K562 (cell line): ENCODE data around the gene NFIC. TPM values are rescaled to one million over a fixed set of nuclear protein-coding genes. Genes with fewer than 3 reads are reported as not detected.

Source experiments
- CHD7 ChIP-seq: fragments of 200-600 bp; sonication (generic); IDR thresholded peaks from one replicate; pipeline ENCODE4 v1.6.1; 2012; ENCODE audit warnings: mild to moderate bottlenecking, low read depth, low read length, inconsistent platforms
- ZFP91 ChIP-seq: sonication (generic); formaldehyde crosslinking; IDR thresholded peaks from 2 replicates; pipeline ENCODE4 v1.8.0; 2022; ENCODE audit warnings: mild to moderate bottlenecking, missing genetic modification reagents
- ZNF592 ChIP-seq: fragments of 450-650 bp; IDR thresholded peaks from 2 replicates; pipeline ENCODE4 v1.6.1; 2017; ENCODE audit warnings: antibody characterized with exemption, mild to moderate bottlenecking
- polyA plus RNA-seq, 8 experiments: library from polyadenylated mRNA; depleted of rRNA in 4 of 8; stranded (reverse) in 5 of 8; unstranded in 3 of 8; fragments of >200 nt; fragmentation: Nextera tagmentation in 2 of 8; fragmentation: Illumina TruSeq in 1 of 8; extraction: Ambion mirVana in 2 of 8; extraction: Trizol in 1 of 8; gene quantifications; 2 replicates each; pipeline versions ENCODE4 v1.2.1 to v1.2.3, GENCODE V29; 2011 to 2014; ENCODE audit warnings: inconsistent platforms in 1 of 8, missing spikeins in 1 of 8
- total RNA-seq, 7 experiments: library from RNA; depleted of rRNA in 6 of 7; stranded (reverse); fragments of >200 nt in 6 of 7; fragmentation: Illumina TruSeq in 2 of 7; extraction: Trizol in 2 of 7; gene quantifications; 2 replicates each; pipeline versions ENCODE4 v1.2.1 to v1.2.3, GENCODE V29; 2011 to 2021; ENCODE audit warnings: low replicate concordance in 1 of 7

NFIC gene
- total and polyA plus RNA-seq, 9 of the 15 experiments (the other 6 are each of a cell fraction or from before 2014, with no cell fraction given), result 0.71 to 62.1 (median 6.9) TPM

GRCh38 chr19:3397266-3398022, 31.1 kb downstream of the NFIC start (continued):
- TF ChIP-seq ZNF592 (no peak), CHD7 (no peak), ZFP91 (CRISPR knock-in tag) (peak; percentile 88)
